ENCODE results near the gene MTM1. TPM values are rescaled to one million over a fixed set of nuclear protein-coding genes. Genes with fewer than 3 reads are reported as not detected.

Gene MTM1
- total RNA-seq, 4 donors from 2014 or later, result 15.4 to 18.4 (median 16.7) TPM

DNA sequence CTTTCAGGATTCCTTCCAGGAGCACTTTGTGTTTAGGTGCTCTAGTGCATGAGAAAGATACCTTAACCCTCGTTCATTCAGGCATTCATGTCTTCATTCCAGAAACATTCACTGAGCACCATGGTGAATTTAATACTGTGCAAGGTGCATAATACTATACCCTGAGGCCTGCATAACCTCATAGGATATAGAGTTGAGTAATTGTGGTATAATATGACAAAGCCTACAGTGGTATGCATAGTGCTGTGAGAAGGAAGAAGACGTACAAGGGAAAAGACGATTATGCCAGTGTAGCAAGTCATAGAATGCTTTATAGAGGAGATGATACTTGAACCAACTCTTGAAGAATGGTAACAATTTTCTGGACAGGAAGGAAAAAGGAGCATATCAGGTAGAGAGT is 34.3 kb downstream of the MTM1 start:
- DNase-seq (ENCODE audit: low spot score in 2 of 2), result no peak
- Histone ChIP-seq H3K27me3 (no peaks in the 10 kb centered on the region), H3K4me1 (no peaks in the 10 kb centered on the region), H3K27ac (no peak overlapping the region), H3K4me3 (no peak overlapping the region), H3K9me3 (no peaks in the 10 kb centered on the region), H3K36me3 (peaks cover 8% of the 10 kb centered on the region)
- 91% methylated on average over 3 of the region's 3 CpGs for WGBS
- TF ChIP-seq POLR2A (IDR thresholded peaks at IDR 0.05) (no peak), EP300 (IDR thresholded peaks at IDR 0.05) (no peak), CTCF (IDR thresholded peaks at IDR 0.05) (no peak), POLR2AphosphoS5 (IDR thresholded peaks at IDR 0.05) (no peak)

- WGBS, result 54% methylated on average over 2 of the region's 2 CpGs
- DNase-seq (ENCODE audit: low spot score in 2 of 2), result no peak
These were observed 37.2 kb downstream of the MTM1 start for GRCh38 chrX:150605603-150606002.

DNA sequence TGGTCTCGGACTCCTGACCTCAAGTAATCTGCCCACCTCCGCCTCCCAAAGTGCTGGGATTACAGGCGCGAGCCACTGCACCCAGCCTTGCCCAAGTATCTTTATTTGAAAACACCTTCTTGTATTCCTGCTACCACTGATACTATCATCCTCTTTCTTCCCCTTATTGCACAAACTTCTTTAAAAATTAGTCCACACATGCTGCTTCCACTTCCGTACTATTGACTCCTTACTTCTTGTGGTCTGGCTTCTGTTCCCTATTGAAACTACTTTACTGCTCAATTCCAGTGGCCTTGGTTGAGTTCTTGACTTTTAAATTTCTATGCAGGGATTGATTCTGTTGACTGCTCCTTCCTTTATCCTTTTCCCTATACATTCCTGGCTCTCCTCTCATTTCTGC is 38.8 kb downstream of the MTM1 start:
- TF ChIP-seq POLR2A (IDR thresholded peaks at IDR 0.05) (no peak), POLR2AphosphoS5 (IDR thresholded peaks at IDR 0.05) (no peak), EP300 (IDR thresholded peaks at IDR 0.05) (no peak), CTCF (IDR thresholded peaks at IDR 0.05) (no peak)
- no peaks in the 10 kb centered on the region for H3K4me1 ChIP-seq
- no peak overlapping the region for H3K4me3 ChIP-seq
- H3K36me3 ChIP-seq, result no peaks in the 10 kb centered on the region
- WGBS, result 77% methylated on average over 5 of the region's 5 CpGs
- H3K27ac ChIP-seq, result no peak overlapping the region
- no peaks in the 10 kb centered on the region for H3K9me3 ChIP-seq
- DNase-seq (ENCODE audit: low spot score in 2 of 2), result no peak
- H3K27me3 ChIP-seq, result no peaks in the 10 kb centered on the region

More at GRCh38 chrX:150605603-150606002, 37.2 kb downstream of the MTM1 start:
- H3K27me3 ChIP-seq, result no peaks in the 10 kb centered on the region
- peaks cover 5% of the 10 kb centered on the region for H3K36me3 ChIP-seq
- H3K9me3 ChIP-seq, result no peaks in the 10 kb centered on the region
- H3K27ac ChIP-seq, result no peak overlapping the region
- TF ChIP-seq POLR2A (IDR thresholded peaks at IDR 0.05), result no peak
- TF ChIP-seq CTCF (IDR thresholded peaks at IDR 0.05), result no peak
- no peak for TF ChIP-seq EP300 (IDR thresholded peaks at IDR 0.05)
- no peak for TF ChIP-seq POLR2AphosphoS5 (IDR thresholded peaks at IDR 0.05)
- no peaks in the 10 kb centered on the region for H3K4me1 ChIP-seq
- H3K4me3 ChIP-seq, result no peak overlapping the region

- H3K27me3 ChIP-seq, result no peaks in the 10 kb centered on the region
- no peak overlapping the region for H3K27ac ChIP-seq
- H3K4me1 ChIP-seq, result no peaks in the 10 kb centered on the region
- TF ChIP-seq EP300 (IDR thresholded peaks at IDR 0.05) (no peak), POLR2AphosphoS5 (IDR thresholded peaks at IDR 0.05) (no peak), CTCF (IDR thresholded peaks at IDR 0.05) (no peak)
- no peak overlapping the region for H3K4me3 ChIP-seq
- no peaks in the 10 kb centered on the region for H3K9me3 ChIP-seq
- DNase-seq (ENCODE audit: low spot score in 2 of 2), result no peak
- peaks cover 4% of the 10 kb centered on the region for H3K36me3 ChIP-seq
These were observed 41.6 kb downstream of the MTM1 start for GRCh38 chrX:150610043-150610442.

DNA sequence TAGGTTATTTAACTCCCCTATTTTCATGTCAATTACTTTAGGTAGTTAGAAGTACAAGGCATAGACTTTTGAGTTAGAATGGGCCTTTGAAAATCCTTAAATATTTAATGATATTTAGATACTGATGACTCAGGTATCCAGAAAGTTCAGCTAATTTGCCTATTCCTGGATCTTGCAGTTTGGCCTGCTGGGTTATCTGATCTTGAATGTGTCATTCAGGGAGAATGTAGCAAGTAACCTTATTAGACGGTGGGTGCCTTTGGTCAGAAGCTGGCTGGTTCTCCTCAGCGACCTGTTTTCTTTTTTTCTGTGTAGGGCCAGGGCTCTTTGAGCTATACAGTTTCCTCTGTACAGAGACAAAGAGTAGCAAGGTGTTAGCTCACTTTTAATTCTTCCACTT is 42.0 kb downstream of the MTM1 start:
- H3K36me3 ChIP-seq, result peaks cover 6% of the 10 kb centered on the region
- no peak overlapping the region for H3K4me3 ChIP-seq
- DNase-seq (ENCODE audit: low spot score in 2 of 2), result no peak
- no peaks in the 10 kb centered on the region for H3K9me3 ChIP-seq
- H3K27me3 ChIP-seq, result no peaks in the 10 kb centered on the region
- H3K4me1 ChIP-seq, result no peaks in the 10 kb centered on the region
- H3K27ac ChIP-seq, result no peak overlapping the region
- TF ChIP-seq POLR2AphosphoS5 (IDR thresholded peaks at IDR 0.05) (no peak), CTCF (IDR thresholded peaks at IDR 0.05) (no peak), EP300 (IDR thresholded peaks at IDR 0.05) (no peak)
- 72% methylated on average over 2 of the region's 2 CpGs for WGBS
